GM18508 (cell line): ENCODE measurements around the gene FAM111A.

ENCODE experiments used
- ATAC-seq: cut with Tn5 transposase; IDR thresholded peaks from one replicate; pipeline ENCODE4 v1.9.1; 2021; ENCODE audit warnings: moderate number of reproducible peaks; ENCODE audit not compliant: insufficient read depth, unreplicated experiment

The FAM111A gene

GRCh38 chr11:59176330-59176729 is 33.7 kb downstream of the FAM111A start:
- no peak for ATAC-seq

DNA sequence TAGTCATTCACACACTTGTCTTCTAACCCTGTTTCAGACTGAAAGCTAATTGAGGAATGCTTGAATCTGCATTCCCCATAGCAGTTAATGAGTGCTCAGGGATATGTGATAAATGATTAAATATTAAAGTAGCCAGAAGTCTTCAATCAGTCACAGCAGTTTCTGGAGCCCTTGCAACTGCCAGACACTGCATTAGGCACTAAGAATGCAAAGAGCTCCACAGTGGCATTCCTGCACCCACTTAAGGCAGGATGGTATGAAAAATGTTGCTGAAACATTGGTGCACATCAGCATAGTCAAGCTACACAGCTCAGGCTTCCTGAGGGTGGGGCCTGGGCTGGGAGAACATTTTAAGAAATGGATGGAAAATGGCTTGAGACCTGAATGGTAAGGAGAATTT is 35.7 kb downstream of the FAM111A start:
- no peak for ATAC-seq

GRCh38 chr11:59179121-59179520 is 36.5 kb downstream of the FAM111A start:
- no peak for ATAC-seq

DNA sequence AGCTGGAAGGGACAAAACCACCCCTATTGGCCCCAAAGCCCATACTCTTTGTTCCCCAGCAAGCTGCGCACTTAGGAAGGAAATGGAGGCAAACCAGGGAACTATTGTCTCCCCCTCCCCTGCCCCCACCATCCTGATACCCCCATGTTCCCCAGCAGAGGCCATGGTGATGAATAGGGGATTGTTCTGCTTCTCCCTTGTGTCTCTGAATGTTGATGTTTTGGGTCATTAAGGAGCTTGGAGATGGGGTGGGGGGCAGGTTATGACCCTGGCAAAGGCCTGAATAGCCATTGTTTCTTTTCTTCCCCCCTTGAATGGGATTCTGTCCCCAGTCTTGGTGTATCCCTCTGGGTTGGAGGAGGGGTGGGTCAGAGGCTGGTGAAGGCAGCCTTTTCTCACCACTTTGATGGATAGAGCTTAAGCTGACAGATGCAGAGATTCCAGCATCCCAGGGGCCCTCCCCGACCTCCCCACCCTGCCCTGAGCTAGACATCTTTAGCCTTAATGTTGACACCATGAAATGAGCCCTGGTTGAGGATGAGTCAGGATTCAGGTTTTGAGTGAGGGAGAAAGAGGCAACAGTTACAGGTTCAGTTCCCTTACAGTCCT is 37.6 kb downstream of the FAM111A start:
- no peak for ATAC-seq

GRCh38 chr11:59180907-59181306 is 38.3 kb downstream of the FAM111A start:
- ATAC-seq = no peak

DNA sequence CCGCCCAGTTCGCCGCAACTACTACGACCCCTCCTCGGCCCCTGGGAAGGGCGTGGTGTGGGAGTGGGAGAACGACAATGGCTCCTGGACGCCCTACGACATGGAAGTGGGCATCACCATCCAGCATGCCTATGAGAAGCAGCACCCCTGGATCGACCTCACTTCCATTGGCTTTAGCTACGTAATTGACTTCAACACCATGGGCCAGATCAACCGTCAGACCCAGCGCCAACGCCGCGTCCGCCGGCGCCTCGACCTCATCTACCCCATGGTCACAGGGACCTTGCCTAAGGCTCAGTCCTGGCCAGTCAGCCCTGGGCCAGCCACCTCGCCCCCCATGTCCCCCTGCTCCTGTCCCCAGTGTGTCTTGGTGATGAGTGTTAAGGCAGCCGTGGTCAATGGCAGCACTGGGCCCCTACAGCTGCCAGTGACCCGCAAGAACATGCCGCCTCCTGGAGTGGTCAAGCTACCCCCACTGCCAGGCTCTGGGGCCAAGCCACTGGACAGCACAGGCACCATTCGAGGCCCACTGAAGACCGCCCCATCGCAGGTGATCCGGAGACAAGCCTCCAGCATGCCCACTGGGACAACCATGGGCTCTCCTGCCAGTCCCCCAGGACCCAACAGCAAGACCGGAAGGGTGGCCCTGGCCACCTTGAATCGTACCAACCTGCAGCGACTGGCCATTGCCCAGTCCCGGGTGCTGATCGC is 39.2 kb downstream of the FAM111A start:
- no peak for ATAC-seq

- no peak for ATAC-seq
These were observed 39.9 kb downstream of the FAM111A start for GRCh38 chr11:59182457-59183151.

GRCh38 chr11:59183771-59184170 is 41.1 kb downstream of the FAM111A start:
- ATAC-seq = no peak

DNA sequence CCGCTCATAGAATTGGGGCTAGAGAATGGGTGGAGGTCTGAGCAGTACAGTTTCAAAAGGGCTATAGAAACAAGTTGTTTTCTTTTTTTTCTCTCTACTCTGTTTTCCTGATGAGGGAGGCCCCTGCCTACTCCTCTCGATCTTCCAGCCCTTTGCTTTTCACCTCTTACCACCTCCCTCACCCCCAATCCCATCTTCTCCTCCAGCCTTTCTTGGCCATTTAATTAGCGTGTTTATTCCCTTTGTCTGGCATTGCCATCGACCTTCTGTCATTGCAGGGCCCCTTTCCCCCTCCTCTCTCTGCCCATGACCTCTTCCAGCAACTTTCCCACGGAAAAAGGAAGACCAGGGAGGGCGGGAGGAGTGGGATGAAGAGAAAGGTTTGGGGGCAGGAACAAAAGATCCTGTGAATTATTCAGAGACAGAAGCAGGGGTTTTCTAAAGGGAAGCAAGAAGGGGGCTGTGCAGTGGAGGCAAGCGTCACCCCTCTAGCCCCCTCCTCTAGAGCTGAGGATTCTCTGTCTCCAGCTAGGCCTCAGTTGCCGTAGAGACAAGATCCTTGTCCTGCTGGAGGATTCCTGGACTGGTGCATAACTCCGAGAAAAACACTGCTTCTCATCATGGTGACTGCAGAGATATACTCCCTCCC is 42.2 kb downstream of the FAM111A start:
- ATAC-seq = no peak

- ATAC-seq = no peak
These were observed 42.8 kb downstream of the FAM111A start for GRCh38 chr11:59185386-59185945.

- no peak for ATAC-seq
These were observed 43.5 kb downstream of the FAM111A start for GRCh38 chr11:59186130-59186594.

- no peak for ATAC-seq
These were observed 44.4 kb downstream of the FAM111A start for GRCh38 chr11:59187035-59187434.

DNA sequence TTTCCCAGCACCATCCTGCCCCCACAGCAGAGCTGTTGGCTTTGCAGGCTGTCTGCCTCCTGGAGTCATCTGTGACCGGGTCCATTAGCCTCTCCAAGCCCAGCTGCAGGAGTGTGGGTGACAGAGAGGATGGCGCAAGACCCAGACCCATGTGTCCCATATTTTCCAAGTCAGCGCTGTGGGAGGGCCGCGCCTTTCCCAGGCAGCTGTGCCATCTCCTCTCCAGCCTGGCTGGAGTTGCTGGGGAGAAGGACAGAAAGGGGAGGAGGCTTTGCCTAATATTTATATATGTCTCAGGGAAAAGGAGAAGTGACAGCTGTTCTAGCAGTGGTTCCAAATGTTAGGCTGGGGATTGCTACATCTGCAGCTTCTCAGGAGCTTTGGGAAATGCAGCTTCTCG is 44.9 kb downstream of the FAM111A start:
- ATAC-seq = no peak

GRCh38 chr11:59188954-59189353 is 46.3 kb downstream of the FAM111A start:
- ATAC-seq = no peak

DNA sequence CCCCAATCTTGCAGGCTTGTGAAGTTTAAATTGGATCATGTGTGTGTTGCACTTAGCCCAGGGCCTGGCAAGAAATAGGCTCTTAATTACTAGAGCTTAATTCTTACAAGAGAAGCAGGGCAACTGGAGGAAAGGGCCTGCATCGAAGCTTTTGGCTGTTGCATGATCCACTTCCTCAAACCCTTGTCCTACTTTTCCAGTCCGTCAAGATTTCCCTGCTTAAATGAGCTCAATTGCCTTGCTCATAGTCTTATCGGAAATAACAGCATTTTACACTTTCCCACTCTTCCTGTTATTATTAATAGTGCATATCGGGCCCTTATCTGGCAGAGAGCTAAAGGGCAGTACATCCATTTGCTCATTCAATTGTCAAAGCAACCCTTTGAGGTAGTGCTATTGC is 47.3 kb downstream of the FAM111A start:
- ATAC-seq = no peak

DNA sequence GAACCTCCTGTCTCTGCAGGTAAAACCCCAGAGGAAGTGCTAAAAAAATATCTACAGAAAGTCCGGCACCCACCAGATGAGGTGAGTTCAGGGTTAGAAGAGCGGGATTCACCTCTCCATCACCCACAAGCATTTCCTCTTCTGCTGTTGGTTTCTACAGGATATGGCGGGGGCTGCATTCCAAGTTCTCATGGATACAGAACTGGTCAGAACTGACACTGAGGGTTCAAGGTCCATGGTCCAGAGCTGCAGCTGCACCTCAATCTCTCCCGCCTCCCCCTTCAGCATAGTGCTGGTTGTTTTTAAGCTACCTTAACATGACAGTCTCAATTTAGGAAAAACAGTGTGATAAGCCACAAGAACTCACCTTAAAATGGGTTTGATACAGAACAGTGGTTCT is 48.4 kb downstream of the FAM111A start:
- ATAC-seq = no peak

DNA sequence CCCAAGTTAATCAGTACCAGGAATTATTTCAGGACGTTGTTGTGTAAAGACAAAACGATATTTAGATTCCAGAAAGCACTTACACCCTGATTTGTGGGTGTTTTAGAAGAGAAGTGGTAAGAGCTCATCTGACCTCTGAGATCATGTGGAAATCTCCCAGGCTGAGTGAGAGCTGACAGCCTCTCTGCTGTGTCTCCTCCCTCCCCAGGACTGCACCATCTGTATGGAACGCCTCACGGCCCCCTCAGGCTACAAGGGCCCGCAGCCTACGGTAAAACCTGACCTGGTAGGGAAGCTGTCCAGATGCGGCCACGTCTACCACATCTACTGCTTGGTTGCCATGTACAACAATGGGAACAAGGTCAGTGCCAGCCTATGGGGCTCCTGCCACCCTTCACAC is 49.2 kb downstream of the FAM111A start:
- ATAC-seq = no peak

- ATAC-seq = no peak
These were observed 49.9 kb downstream of the FAM111A start for GRCh38 chr11:59192446-59193020.

GRCh38 chr11:59193587-59194130 is 51.0 kb downstream of the FAM111A start:
- no peak for ATAC-seq

GRCh38 chr11:59195586-59195985 is 52.9 kb downstream of the FAM111A start:
- no peak for ATAC-seq
